HG03039 (cell line): ENCODE data around the gene ARL6IP4.
A peak's percentile ranks its signal among the peaks of the same experiment; 100 is the strongest.
"Not testable (repeated sequence)": the region's sequence is repeated elsewhere in the genome, so short reads cannot be mapped to it uniquely, and the experiment has no call there.

ENCODE experiments used
- ATAC-seq: cut with Tn5 transposase; IDR thresholded peaks from one replicate; pipeline ENCODE4 v1.9.1; 2021; ENCODE audit warnings: mild to moderate bottlenecking, moderate library complexity; ENCODE audit not compliant: unreplicated experiment

Gene ARL6IP4

GRCh38 chr12:122980183-122981035 lies at the start of gene ARL6IP4:
Gene ARL6IP4, plus strand, starts transcription at chr12:122980681. Its CDS starts 459 bp downstream, at chr12:122981140.
- ATAC-seq: peak; percentile 36

- no peak for ATAC-seq
Measured at GRCh38 chr12:122932207-122932606, 48.3 kb upstream of the ARL6IP4 start.

- peak; percentile 50 for ATAC-seq
Measured at GRCh38 chr12:122934722-122935121, 45.8 kb upstream of the ARL6IP4 start.

- ATAC-seq: no peak
Measured at GRCh38 chr12:122935318-122935717, 45.2 kb upstream of the ARL6IP4 start.

- no peak for ATAC-seq
Measured at GRCh38 chr12:122937622-122938091, 42.8 kb upstream of the ARL6IP4 start.

GRCh38 chr12:122939125-122939524 lies 41.4 kb upstream of the ARL6IP4 start:
- no peak for ATAC-seq

GRCh38 chr12:122941351-122941750 lies 39.1 kb upstream of the ARL6IP4 start:
- ATAC-seq: not testable (repeated sequence)

GRCh38 chr12:122942637-122943036 lies 37.8 kb upstream of the ARL6IP4 start:
- ATAC-seq: no peak

GRCh38 chr12:122943196-122943595 lies 37.3 kb upstream of the ARL6IP4 start:
- no peak for ATAC-seq

GRCh38 chr12:122944605-122945592 lies 35.6 kb upstream of the ARL6IP4 start:
- ATAC-seq: no peak

GRCh38 chr12:122946690-122947341 lies 33.7 kb upstream of the ARL6IP4 start:
- peak; percentile 67 for ATAC-seq

- no peak for ATAC-seq
Measured at GRCh38 chr12:122947352-122947792, 33.1 kb upstream of the ARL6IP4 start.

- ATAC-seq: no peak
Measured at GRCh38 chr12:122948605-122949004, 31.9 kb upstream of the ARL6IP4 start.

- ATAC-seq: no peak
Measured at GRCh38 chr12:122949405-122949804, 31.1 kb upstream of the ARL6IP4 start.

- no peak for ATAC-seq
Measured at GRCh38 chr12:122949816-122950675, 30.4 kb upstream of the ARL6IP4 start.

GRCh38 chr12:122951406-122951805 lies 29.1 kb upstream of the ARL6IP4 start:
- ATAC-seq: no peak

GRCh38 chr12:122951979-122952892 lies 28.2 kb upstream of the ARL6IP4 start:
- ATAC-seq: no peak

GRCh38 chr12:122955156-122955555 lies 25.3 kb upstream of the ARL6IP4 start:
- ATAC-seq: no peak

GRCh38 chr12:122956035-122956434 lies 24.4 kb upstream of the ARL6IP4 start:
- no peak for ATAC-seq
